Measurements from ENCODE around the gene BAHCC1.

- no peak for TF ChIP-seq GATA2 (IDR thresholded peaks at IDR 0.05; ENCODE audit: low read depth, low read length)
- no peak for TF ChIP-seq GATA3 (IDR thresholded peaks at IDR 0.05; ENCODE audit: low read depth, low read length)
Measured at GRCh38 chr17:81484195-81484979, 89.1 kb downstream of the BAHCC1 start.

All from SH-SY5Y (cell line).